Activated gamma-delta T cell treated with Interleukin-2 at 50 U/mL for 16 hours (primary cell): ENCODE measurements around the gene GRIP2.

ENCODE experiments used
- DNase-seq: peaks from one replicate; pipeline ENCODE4 v3.0.0-alpha.2; 2020

Gene GRIP2

DNA sequence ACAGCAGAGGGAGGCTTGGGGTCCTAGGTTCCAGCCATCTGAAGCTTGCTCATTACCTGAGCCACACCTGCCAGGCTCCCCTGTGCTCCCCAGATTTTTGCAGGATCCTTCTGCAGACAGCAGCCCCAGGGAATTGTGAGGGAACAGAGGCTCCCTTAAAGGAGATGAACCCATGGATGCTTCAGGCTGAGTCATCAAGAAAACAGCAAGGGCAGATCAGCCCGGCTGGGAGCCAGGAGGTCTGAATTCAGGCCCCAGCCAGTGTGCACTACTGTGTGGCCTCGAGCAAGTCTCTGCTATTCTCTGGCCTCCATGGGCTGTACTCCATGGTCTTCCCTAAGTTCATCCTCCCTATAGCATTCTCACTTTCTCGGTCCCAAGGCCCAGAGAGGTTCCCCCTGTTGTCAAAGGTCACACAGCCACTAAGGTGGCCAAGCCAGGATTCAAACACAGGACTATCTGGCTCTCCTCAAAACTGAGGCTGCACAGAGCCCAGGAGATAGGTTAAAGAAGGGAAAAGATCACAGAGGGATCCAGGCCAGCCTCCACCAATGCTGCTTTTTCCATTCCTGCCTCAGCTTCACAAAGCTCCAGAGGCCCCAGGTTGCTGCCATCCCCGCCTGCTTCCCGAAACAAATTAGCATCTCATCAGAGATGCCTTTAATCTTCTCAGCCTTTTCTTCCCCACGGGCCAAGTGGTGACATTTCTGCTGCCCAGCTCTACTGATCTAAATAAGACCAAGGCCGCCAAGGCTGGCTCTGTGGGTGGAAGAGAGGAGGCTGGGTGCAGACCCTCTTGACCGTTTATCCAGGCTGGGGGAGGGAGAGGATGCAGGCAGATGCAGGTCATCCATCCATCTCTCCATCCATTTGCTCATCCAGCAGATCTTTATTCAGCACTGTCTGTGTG, 21.2 kb upstream of the GRIP2 start:
- no peak for DNase-seq

DNA sequence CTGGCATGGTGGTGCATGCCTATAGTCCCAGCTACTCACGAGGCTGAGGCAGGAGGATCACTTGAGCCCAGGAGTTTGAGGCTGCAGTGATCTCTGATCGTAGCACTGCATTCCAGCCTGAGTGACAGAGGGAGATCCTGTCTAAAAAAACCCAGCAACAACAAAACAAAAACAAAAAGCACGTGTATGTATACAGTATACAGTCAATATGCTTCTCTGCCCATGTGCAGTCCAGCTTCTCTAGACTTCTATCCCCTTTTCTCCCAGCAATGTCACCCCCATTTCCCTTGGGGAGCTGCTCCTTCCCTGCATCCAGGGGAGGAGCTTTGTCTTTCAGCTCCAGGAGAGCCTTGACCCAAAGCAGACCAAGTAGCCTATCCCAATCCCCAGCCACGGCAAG, 20.0 kb upstream of the GRIP2 start:
- DNase-seq, result no peak

- DNase-seq, result no peak
These were observed 17.9 kb upstream of the GRIP2 start for GRCh38 chr3:14558029-14558428.

DNA sequence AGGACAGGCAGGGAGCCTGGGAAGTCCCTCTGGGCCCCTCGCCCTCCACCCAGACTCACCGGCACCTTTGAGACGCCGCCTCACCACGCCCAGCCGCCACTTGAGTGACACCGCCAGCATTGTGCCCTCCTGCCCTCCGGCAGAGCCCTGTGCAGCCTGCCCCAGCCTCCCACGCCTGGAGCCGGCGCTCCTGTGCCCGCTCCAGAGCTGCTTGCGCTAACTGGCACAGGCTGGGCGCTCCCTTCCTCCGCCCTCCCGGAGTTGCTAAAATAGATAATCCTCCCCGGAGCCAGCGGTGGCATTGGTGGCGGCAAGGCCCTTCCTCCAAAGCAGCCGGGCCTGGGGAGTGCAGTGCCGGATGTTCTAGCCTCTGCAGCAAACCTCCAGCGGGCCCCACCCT, 15.7 kb upstream of the GRIP2 start:
- no peak for DNase-seq

DNA sequence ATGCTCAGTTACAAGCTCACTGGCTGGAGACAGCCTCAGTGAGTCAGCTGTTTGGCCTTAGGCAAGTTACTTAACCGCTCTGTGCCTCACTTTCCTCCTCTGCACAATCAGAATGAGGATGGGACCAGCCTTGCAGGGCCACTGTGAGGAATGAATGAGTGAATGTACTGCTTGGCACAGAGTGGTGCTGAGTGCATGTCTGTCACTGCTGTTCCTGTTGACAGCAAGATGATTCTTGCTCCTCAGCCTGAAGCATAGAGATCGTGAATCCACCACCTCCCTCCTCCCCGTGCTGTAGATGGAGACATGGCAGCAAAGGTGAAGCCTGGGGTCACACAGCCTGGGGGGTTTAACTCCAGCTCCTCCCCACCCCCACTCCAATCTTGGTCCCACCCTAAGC, 14.6 kb upstream of the GRIP2 start:
- DNase-seq, result no peak

- DNase-seq, result no peak
These were observed 13.7 kb upstream of the GRIP2 start for GRCh38 chr3:14553871-14554270.

DNA sequence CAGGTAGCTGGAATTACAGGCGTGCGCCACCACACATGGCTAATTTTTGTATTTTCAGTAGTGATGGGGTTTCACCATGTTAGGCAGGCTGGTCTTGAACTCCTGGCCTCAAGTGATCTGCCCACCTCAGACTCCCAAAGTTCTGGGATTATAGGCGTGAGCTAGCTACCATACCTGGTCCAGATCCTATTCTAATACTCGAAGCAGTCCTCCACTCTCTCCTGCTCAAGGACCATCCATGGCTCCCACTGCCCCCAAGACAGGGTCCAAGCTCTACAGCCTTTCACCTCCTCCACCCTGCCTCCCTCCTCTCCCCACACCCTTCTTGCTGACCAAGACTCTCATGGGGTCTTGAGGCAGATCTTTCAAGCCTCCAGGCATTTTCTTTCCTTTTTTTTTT, 12.6 kb upstream of the GRIP2 start:
- no peak for DNase-seq

GRCh38 chr3:14552041-14552648, 12.0 kb upstream of the GRIP2 start:
- no peak for DNase-seq

DNA sequence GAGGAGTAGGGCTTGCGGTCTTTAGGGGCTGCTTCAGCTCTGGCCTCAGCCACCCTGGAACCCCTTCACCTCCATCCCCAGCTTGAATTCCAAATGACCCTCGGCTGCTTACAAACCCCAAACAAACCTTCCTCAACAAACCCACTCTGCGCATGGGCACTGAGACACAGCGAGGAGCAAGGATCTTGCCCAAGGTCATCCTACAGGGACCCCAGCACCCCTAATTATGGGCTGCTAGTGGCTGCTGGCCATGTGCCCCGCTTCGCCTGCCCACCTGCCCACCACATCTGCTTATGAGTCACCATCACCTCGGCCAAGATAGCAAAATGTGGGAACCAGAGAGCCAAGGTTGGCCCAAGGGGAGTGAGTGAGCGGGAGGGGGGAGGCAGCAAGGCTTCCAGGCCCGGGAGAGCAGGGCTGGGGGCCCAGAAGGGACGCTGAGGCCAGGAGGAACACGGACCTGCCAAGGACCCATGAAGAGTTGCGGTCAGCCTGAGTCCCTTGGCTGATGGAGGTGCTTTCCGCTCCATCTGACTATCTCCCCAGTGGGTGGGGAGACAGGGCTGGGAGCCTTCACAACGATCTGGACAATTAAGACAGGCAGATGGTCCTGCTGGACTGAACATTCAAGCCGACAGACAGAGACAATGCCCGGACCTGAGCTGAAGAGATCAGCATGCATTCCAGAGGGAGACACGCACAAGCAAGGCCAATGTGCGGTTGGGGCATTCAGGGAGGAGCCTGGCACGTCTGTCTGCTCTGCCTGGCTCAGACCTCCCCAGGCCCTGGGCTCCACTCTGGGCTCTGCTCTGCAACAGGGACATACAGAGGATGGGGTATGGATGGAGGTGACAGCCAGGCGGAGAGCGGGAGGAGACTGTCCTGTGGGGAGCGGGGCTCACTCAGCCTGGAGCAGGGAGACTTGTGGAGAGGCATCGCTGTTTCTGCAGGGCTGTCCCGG, 10.8 kb upstream of the GRIP2 start:
- DNase-seq, result no peak

GRCh38 chr3:14550181-14550580, 10.0 kb upstream of the GRIP2 start:
- no peak for DNase-seq

DNA sequence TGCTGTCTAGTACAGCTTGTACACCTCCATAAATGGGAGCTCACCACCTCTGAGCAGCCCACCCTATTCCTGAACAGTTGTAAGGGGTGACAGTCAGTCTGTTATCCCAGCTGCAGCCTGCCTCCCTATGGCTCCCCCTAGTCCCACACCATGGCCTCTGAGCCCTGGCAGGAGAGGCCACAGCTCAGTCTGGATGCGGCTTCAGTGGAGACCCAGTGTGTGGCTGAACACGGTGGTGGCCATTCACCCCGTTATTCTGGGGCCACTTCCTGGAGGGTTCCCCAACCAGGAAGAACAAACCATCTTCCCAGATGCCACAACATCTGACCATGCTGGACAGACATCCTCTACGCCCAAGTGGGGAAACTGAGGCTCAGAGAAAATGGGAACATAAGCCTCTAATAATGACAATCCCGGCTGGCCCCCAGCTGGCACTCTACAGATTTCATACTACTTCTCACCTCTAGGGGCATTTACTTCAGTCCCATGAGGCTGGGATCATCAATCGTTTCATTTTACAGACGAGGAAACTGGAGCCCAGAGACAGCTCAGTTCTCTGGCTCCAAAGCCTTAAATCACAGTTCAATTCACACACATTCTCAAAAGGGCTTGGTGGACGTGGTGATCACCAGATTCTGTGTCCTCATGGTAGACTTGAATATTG, 9.2 kb upstream of the GRIP2 start:
- DNase-seq, result no peak

DNA sequence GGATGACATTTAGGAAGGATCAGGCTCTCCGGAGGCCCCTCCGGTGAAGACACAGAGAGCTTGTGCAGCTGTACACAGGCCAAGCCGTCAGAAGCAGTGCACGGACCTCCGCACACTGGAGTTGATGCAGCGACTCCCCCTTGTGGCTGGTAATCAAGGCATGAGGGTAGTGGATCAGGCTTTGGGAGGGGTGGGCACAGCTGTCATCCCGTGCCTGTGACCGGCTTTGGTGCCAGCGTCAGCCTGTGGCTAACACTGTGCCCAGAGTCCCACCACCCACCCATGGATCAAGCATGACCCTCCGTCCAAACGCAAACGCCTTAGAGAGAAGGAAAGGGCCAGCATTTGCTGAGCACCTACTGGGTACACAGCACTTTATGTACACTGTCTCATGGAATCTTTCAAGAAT, 8.2 kb upstream of the GRIP2 start:
- peak; percentile 22 for DNase-seq

DNA sequence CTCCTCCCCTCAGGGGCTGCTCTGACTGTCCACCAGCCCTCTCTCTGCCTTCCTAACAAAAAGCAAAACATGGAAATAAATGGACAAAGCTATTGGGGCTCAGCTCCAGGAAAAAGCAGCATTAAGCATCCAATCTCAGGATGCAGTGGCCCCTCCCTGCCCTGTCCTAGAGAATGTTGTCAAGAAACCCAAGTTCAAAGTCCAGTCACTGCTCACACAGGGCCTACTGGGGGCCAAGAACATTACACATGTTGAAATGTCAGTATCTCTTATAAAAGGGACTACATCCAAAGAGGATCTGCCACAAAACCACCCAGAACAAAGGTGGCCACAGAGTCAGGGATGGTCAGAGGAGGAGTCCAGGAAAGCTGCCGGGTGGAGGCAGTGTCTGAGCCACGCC, 7.6 kb upstream of the GRIP2 start:
- no peak for DNase-seq

DNA sequence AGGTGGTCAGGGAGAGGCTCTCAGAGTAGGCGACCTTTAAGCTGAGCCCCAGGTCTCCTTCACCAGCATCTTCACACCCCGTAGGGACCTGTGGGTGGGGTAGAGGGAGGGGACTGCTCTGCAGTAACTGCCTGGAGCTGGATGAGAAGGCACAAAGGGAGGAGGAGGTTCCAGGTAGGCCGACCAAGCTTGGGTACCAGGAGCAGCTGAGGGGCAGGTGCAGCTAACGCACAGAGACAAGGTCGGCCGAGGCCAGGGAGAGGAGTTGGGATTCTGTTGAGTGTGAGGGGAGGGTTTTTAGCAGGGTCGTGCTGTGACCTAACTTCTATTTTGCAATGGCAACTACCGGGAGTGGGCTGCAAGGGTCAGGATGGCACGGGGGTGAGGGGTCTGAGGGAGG, 5.9 kb upstream of the GRIP2 start:
- DNase-seq, result no peak

- no peak for DNase-seq
These were observed 5.1 kb upstream of the GRIP2 start for GRCh38 chr3:14545251-14545635.

DNA sequence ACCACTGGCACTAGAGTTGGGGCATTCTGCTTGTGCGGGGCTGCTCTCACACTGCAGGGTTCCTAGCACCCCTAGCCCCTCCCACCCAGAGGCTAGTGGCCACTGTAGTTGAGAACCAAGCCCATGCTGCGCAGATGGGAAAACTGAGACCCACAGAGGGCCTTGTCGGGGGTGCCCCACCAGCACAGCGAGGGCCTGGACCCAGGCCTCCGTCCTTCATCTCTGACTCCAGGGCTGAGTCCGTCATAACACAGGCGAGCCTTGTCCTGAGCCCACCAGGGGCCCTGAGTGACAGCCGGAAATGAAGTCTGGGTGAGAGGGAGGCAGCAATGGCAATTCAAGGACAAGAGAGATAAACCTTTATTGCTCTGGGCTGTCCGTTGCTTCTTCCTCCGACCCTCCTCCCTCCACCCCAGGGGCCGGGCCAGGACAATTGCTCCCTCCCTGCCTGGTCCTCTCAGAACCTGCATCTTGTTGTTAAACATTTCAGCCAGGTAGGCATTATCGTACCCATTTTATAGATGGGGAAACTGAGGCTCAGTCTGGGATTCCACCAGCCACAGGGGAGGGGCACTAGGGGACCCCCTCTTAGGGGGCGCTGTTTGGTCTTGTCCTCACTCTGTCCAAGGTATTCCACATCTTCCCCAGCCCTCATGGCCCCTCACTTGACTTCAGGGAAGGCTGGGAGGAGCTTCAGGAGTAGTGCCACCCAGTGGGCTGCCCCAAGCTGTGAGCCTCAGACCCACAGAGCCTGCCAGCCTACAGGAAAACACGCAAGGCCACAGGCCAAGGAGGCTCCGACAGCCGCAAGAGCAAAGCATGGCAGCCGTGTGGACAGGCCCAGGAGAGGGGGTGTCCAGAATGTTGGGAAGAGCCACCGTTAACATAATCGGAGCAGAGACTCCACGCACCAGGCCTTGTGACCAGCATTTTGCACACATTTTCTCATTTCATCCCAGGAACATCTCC, 4.4 kb upstream of the GRIP2 start:
- no peak for DNase-seq

- DNase-seq, result no peak
These were observed 3.3 kb upstream of the GRIP2 start for GRCh38 chr3:14543446-14543845.

DNA sequence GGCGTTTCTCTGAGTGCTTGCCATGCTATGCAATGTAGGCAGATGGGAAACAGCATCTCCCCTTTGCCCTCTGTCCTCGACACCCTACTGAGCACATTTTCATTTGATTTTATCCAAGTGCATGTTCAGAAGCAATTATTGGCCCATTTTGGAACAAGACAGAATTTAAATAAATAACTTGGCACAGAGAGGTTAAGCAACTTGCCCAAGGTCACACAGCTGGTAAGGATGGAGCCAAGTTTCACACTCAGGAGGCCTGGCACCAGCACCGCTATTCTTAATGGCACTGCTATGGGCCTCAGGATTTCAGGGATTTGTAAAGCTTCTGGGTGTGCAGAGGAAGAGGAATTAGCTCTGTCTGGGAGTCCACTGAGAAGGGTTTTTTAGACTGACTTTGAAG, 2.5 kb upstream of the GRIP2 start:
- DNase-seq, result no peak

DNA sequence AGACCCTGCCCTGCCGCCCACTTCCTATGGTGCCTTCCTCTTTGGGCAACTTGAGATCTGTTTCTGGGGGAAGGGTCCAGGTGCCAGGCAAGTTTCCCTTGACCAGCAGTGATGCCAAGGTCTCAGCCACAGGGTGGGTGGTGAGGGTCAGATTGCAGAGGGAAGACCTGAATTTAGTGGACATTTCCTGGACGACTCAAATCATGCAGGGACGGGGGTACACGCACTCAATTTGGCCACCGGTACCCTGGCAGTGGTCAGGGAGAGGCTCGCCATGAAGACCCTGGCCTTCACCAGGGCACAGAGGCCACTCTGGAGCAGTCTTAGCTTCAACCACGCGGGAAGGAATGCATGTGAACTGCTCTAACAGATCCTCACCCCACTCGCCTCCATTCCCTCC, 1.5 kb upstream of the GRIP2 start:
- DNase-seq, result no peak

DNA sequence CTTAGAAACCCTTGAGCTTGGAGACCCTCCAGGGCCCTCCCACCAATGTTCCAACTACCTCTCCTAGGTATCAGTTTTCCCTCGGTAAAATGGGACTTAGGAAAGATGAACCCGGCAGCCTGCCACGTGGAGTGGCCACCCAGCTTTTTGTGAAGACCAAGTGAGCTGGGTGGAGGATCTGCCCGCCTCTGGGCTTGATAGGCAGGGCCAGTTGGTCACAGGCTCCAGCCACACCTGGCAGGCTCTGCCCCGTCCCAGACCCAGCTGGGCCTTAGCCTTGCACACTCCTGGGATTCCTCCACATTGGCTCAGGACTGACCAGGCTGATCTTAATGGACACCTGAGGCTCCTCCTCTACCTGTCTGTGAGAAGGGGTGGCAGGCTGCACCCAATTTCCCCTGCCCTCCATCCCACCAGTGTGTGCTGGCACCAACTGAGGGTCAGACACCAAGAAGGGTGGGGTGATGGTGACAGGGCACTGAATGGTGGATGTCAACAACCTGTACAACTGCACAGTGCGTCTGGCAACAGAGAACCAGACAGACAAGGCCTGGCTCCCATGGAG, 761 bp upstream of the GRIP2 start:
- no peak for DNase-seq

- no peak for DNase-seq
These were observed 779 bp downstream of the GRIP2 start for GRCh38 chr3:14539384-14539741.
